HUDEP-2 (cell line): ENCODE measurements around the gene MCRIP2.
A peak's percentile ranks its signal among the peaks of the same experiment; 100 is the strongest.

Experiments used
- DNase-seq, 76 experiments: peaks; one replicate each; lab custom pipeline; 2025; ENCODE audit not compliant: unreplicated experiment in 76 of 76; lab: John Stamatoyannopoulos, UW

MCRIP2 gene

GRCh38 chr16:631808-632358, 9.7 kb upstream of the MCRIP2 start:
- no peak for DNase-seq

DNA sequence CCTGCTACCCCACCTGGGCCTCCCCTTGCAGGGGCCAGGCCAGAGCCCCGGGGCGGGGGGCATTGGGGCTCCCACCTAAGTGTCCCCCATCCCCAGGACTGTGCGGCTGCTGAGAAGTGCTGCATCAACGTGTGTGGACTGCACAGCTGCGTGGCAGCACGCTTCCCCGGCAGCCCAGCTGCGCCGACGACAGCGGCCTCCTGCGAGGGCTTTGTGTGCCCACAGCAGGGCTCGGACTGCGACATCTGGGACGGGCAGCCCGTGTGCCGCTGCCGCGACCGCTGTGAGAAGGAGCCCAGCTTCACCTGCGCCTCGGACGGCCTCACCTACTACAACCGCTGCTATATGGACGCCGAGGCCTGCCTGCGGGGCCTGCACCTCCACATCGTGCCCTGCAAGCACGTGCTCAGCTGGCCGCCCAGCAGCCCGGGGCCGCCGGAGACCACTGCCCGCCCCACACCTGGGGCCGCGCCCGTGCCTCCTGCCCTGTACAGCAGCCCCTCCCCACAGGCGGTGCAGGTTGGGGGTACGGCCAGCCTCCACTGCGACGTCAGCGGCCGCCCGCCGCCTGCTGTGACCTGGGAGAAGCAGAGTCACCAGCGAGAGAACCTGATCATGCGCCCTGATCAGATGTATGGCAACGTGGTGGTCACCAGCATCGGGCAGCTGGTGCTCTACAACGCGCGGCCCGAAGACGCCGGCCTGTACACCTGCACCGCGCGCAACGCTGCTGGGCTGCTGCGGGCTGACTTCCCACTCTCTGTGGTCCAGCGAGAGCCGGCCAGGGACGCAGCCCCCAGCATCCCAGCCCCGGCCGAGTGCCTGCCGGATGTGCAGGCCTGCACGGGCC, 8.9 kb upstream of the MCRIP2 start:
- DNase-seq: no peak

- DNase-seq: no peak
These were observed 8.1 kb upstream of the MCRIP2 start for GRCh38 chr16:633336-634050.

DNA sequence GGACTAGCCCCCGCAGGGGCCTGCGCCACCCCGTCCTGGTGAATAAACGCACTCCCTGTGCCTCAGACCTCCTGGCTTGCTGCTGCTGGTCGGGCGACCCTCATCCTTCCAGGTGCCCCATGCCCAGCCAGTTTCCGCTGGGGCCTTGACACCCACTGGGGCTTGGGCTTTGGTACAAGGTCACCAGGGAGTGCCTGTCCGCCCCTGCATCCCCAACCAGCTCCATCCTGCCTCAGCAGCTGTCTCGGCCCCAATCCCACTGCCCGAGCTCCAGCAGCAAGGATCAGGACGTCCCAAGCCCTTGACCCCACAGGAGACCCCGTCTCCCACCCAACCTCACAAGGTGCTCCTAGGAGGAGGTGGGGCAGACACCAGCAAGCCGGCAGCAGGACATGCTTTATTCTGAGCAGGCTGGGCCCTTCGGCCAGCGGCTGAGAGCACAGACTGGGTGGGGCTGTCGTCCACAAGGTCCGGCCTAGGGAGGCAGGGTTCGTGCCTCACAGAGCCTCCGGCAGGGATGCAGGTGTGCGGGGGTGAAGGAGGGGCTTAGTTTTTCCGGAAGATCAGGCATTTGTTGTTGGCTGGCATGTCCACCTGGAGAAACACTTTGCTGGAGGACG, 7.5 kb upstream of the MCRIP2 start:
- no peak for DNase-seq

- DNase-seq: no peak
These were observed 6.6 kb upstream of the MCRIP2 start for GRCh38 chr16:634996-635395.

DNA sequence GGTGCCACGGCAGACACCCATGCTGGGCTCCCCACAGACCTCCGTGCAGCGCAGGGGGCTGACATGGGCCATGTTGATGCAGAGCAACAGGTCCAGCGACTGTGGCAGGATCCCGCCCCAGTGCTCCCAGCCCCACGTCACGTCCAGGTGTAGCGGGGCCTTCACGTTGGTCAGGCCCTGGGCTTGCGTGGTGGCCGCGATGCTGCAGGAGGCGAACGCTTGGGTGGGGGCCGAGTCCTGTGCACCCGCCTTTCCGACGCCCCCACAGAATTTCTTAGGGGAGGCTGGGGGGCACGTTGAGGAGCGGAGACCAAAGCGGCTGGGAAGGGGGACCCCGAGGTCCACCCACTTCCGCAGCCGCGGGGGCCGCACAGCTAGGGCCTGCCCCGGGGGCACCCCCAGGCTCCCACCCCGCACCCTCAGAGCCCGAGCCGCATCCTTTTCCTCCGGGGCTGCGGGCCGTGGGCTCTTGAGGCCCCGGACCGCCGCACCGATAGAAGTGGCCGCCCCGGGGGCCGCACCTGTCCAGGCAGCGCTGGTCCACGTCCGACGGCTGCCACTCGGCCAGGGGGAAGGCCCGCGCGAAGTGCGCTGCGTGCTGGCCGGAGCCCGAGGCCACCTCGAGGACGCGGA, 5.9 kb upstream of the MCRIP2 start:
- no peak for DNase-seq

- peak in 75 of 76 experiments; percentile 18 to 98 (median 88) for DNase-seq
These were observed 5.2 kb upstream of the MCRIP2 start, which contains the start of gene METTL26 for GRCh38 chr16:636206-637080. TSS of gene METTL26 (minus strand) at chr16:636305. CDS start at chr16:636290, 15 bp downstream.

GRCh38 chr16:637081-638018, 4.3 kb upstream of the MCRIP2 start:
- DNase-seq: peak in 58 of 76 experiments; percentile 11 to 94 (median 86)

DNA sequence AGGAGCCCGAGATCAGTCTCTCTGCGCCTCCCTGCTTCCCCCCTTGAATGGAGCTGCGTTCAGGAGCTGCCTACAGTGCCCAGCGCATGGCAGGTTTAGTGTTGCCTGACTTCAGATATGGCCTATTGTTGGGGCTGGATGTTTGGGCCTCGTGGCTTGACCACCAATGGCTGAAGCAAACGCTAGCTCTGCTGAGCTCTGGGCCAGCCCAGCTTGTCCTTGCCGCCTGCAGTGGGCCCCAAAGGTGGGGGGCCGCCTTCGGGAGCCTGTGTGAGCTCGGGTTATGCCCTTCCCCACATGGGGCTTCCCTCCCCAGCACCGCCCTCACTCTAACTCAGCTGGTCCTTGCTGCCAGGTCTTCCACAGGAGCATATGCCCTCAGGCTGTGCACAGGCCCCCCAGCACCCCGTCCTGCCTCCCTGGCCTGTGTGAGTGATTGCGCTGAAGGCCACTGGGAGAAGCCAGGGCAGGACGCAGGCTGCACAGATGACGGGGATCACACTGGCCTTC, 3.5 kb upstream of the MCRIP2 start:
- no peak for DNase-seq

GRCh38 chr16:638836-639235, 2.8 kb upstream of the MCRIP2 start:
- no peak for DNase-seq

DNA sequence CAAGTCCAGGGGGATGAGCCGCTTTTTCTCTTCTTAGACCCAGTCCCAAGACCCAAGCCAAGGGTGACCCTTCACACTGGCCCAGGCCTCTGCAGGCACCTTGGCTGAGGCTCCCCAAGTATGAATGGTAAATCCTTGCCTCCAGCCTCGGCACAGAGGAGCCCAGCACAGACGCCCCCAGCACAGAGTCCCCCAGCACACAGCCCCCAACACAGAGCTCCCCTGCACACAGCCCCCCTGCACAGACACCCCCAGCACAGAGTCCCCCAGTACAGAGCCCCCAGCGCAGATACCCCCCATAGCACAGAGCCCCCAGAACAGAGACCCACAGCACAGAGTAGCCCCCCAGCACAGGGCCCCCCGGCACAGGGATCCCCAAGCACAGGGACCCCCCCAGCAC, 1.0 kb upstream of the MCRIP2 start:
- DNase-seq: no peak

DNA sequence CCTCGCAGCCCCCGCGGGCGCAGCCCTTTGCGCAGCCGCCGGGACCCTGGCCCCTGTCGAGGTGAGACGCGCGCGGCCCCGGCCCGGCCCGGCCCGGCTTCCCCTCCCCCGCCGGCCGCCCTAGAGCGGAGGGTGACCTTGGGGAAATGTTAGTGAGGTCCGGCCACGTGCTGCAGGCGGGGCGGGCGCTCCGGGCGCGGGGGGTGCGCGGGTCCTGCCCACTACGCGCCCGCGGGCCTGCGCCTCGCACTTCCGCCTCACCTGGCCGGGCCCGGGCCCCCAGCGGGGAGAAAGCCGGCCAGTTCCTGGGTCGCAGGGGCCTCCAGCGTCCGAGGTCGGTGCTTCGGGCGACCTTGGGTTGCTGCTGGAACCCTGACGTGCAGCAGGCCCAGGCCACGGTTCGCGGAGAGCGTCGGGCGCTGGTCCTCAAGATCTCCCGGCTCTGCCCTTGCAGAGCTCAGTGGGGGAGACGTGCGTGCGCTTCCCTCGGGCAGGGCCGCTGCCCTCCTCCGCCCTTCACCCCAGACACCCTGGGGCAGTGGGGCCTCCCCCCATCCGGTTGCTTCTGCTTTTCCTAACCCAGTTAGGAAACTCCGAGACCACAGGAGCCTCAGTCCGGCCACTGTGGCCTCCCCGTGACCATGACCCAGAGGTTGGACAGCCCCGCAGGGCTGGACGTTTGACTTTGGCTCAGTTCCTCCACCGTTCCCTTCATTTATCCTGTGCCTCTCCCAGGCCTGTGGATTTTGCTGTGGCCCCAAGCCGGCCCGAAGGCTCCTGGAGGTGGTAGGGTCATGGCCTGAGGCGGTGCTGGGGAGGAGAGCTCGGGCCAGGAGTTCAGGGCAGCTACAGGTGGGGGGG, 791 bp downstream of the MCRIP2 start:
- DNase-seq: peak in 51 of 76 experiments; percentile 4 to 60 (median 35)

DNA sequence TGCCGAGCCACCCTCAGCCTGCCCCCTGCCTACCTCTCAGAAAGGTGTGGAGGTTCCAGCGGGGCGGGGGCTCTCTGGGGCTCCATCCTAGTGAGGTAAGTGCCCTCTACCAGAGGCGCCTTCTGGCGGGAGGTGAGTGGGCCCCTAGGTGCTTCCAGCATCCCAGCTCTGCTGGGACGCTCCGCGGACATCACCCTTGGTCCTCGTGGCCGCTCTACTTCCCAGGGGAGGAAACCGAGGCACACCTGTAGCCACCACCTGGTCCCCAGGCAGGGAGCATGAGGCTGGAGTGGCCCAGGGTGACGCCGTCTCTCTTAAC, 1.4 kb downstream of the MCRIP2 start:
- no peak for DNase-seq

GRCh38 chr16:644556-644955, 2.9 kb downstream of the MCRIP2 start:
- no peak for DNase-seq

- no peak for DNase-seq
These were observed 4.4 kb downstream of the MCRIP2 start for GRCh38 chr16:645852-646678.

DNA sequence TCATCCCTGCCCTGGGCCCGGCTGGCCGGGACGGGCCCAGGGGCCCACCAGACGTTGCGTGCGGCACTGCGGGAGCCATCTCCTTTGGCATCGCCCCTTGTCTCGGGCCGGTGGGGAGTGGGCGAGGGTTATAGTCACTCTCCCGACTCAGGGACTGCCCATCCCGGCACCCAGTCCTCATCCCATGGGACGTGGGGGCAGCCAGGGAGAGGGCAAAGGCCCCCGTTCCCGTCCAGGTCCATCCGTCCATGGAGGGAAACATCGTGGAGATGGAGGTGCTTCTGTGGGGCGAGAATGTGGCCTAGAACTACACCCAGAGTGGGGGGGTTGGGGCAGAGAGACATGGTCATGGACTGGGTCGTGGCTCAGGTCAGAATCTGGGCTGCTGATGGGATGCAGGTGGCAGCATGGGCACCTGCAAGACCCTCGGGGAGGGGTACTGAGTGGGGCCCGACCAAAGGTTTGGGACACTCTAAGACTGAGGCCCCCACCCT, 5.1 kb downstream of the MCRIP2 start:
- DNase-seq: no peak
